ENCODE data around the gene DNAH10. TPM values are rescaled to one million over a fixed set of nuclear protein-coding genes. Genes with fewer than 3 reads are reported as not detected.
"Not testable (repeated sequence)": the region's sequence is repeated elsewhere in the genome, so short reads cannot be mapped to it uniquely, and the experiment has no call there.

The DNAH10 gene
- total and polyA plus RNA-seq, 2 of the 13 experiments (the other 11 are each of a cell fraction or from before 2014, with no cell fraction given), result 0.01 to 0.02 TPM

GRCh38 chr12:123911672-123912409 lies 149.7 kb downstream of the DNAH10 start:
- FAIRE-seq; in situ Hi-C loops (cut with HindIII; ENCODE audit: extremely low pct_ligation_motif_present, low pct_unique_long_range_greater_than_20kb): not testable (repeated sequence)

DNA sequence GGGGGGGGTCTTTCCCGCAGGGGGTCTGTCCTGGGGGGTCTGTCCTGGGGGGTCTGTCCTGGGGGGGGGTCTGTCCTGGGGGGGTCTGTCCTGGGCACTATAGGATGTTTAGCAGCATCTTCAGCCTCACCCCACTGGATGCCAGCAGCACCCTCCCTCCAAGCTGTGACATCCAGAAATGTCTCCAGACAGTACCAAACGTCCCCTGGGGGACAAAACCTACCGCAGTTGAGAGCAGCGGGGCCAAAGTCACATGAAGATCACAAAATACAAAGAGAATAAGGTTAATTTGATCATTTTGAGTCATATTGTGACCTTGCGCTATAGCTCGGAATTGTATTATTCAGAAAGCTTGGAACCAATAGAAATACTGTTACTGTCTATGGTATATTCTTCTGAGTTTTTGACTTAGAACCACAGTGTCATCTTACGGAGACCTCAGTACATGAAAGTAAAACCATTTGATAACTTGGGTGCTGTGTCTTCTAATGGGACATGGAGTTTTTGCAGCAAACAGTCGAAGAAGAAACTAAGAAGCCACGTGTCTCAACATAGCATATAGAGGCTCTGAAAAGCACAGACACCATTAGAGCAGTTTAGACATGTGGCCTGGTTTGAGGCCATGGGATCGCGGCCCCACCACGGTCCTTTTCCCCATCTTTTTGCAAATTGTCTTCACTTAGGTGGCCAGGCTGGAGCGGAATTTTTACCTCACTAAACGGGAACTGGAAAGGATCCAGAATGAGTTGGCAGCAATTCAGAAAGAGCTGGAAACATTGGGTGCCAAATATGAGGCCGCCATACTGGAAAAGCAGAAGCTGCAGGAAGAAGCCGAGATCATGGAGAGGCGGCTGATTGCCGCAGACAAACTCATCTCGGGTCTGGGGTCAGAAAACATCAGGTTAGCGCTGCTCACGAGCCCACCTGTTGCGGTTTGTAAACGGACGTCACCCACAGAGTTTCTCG lies 150.6 kb downstream of the DNAH10 start:
- Histone ChIP-seq H3K27ac (ENCODE audit: extremely low read length, insufficient read depth, low read length) (no peak overlapping the region), H3K9me3 (ENCODE audit: low read length) (no peaks in the 10 kb centered on the region), H3K79me2 (ENCODE audit: insufficient read depth, low read length) (no peaks in the 10 kb centered on the region), H3K4me2 (ENCODE audit: low read depth, low read length) (no peak overlapping the region), H3K4me1 (ENCODE audit: insufficient read depth, low read length) (peaks cover 10% of the 10 kb centered on the region), H4K20me1 (ENCODE audit: insufficient read depth, low read length) (no peaks in the 10 kb centered on the region), H3K9ac (ENCODE audit: insufficient read depth, low read depth, low read length) (no peak overlapping the region), H3K27me3 (ENCODE audit: control insufficient read depth in 1 of 2, insufficient read depth in 2 of 2, low read length in 2 of 2) (peaks cover 0 to 6% of the 10 kb centered on the region in 2 experiments; a peak in 2 of 5 replicates), H3K36me3 (replicated peaks in 1 of 2; ENCODE audit: control insufficient read depth in 1 of 2, insufficient read depth in 2 of 2, low read length in 2 of 2) (no peaks in the 10 kb centered on the region), H3K4me3 (replicated peaks in 1 of 3; ENCODE audit: insufficient read depth in 1 of 3, low read depth in 2 of 3, low read length in 3 of 3) (no peak overlapping the region), H2AFZ (ENCODE audit: low read length) (no peak overlapping the region)
- no TSS peak for BruUV-seq (replicated peaks)
- peak; percentile 40 for DNase-seq (ENCODE audit: low spot score)
- intact Hi-C loops (cut with micrococcal nuclease; ENCODE audit: unreplicated experiment), result no loop called here
- CTCF ChIA-PET (ENCODE audit: low intra/inter-chr PET ratio, low total read pairs), result no interaction called here
- POLR2A ChIA-PET, result no interaction called here
- in situ Hi-C loops (cut with HindIII; ENCODE audit: extremely low pct_ligation_motif_present, low pct_unique_long_range_greater_than_20kb), result no loop called here
- no peak for FAIRE-seq
- 56% methylated on average over 24 of the region's 25 CpGs for WGBS (ENCODE audit: low lambda C conversion rate)
- peak; percentile 12; the same call in 1 of the 3 replicates for ATAC-seq
- TF ChIP-seq, protein P1, sequence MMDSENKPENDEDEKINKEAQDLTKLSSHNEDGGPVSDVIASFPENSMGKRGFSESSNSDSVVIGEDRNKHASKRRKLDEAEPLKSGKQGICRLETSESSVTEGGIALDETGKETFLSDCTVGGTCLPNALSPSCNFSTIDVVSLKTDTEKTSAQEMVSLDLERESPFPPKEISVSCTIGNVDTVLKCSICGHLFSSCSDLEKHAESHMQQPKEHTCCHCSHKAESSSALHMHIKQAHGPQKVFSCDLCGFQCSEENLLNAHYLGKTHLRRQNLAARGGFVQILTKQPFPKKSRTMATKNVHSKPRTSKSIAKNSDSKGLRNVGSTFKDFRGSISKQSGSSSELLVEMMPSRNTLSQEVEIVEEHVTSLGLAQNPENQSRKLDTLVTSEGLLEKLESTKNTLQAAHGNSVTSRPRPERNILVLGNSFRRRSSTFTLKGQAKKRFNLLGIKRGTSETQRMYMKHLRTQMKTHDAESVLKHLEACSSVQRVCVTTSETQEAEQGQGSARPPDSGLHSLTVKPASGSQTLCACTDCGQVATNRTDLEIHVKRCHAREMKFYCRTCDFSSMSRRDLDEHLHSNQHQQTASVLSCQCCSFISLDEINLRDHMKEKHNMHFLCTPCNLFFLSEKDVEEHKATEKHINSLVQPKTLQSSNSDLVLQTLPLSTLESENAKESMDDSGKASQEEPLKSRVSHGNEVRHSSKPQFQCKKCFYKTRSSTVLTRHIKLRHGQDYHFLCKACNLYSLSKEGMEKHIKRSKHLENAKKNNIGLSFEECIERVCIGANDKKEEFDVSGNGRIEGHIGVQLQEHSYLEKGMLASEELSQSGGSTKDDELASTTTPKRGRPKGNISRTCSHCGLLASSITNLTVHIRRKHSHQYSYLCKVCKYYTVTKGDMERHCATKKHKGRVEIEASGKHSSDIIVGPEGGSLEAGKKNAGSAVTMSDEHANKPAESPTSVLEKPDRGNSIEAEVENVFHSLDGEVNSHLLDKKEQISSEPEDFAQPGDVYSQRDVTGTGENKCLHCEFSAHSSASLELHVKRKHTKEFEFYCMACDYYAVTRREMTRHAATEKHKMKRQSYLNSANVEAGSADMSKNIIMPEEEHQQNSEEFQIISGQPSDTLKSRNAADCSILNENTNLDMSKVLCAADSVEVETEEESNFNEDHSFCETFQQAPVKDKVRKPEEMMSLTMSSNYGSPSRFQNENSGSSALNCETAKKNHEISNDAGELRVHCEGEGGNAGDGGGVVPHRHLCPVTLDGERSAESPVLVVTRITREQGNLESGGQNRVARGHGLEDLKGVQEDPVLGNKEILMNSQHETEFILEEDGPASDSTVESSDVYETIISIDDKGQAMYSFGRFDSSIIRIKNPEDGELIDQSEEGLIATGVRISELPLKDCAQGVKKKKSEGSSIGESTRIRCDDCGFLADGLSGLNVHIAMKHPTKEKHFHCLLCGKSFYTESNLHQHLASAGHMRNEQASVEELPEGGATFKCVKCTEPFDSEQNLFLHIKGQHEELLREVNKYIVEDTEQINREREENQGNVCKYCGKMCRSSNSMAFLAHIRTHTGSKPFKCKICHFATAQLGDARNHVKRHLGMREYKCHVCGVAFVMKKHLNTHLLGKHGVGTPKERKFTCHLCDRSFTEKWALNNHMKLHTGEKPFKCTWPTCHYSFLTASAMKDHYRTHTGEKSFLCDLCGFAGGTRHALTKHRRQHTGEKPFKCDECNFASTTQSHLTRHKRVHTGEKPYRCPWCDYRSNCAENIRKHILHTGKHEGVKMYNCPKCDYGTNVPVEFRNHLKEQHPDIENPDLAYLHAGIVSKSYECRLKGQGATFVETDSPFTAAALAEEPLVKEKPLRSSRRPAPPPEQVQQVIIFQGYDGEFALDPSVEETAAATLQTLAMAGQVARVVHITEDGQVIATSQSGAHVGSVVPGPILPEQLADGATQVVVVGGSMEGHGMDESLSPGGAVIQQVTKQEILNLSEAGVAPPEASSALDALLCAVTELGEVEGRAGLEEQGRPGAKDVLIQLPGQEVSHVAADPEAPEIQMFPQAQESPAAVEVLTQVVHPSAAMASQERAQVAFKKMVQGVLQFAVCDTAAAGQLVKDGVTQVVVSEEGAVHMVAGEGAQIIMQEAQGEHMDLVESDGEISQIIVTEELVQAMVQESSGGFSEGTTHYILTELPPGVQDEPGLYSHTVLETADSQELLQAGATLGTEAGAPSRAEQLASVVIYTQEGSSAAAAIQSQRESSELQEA (CRISPR knock-in tag; IDR thresholded peaks at IDR 0.05; ENCODE audit: not compliant biosample characterization), result no peak
- no peak for TF ChIP-seq ZNF567 (CRISPR knock-in tag; IDR thresholded peaks at IDR 0.05; ENCODE audit: borderline replicate concordance)
- TF ChIP-seq, protein P2, sequence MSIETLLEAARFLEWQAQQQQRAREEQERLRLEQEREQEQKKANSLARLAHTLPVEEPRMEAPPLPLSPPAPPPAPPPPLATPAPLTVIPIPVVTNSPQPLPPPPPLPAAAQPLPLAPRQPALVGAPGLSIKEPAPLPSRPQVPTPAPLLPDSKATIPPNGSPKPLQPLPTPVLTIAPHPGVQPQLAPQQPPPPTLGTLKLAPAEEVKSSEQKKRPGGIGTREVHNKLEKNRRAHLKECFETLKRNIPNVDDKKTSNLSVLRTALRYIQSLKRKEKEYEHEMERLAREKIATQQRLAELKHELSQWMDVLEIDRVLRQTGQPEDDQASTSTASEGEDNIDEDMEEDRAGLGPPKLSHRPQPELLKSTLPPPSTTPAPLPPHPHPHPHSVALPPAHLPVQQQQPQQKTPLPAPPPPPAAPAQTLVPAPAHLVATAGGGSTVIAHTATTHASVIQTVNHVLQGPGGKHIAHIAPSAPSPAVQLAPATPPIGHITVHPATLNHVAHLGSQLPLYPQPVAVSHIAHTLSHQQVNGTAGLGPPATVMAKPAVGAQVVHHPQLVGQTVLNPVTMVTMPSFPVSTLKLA (IDR thresholded peaks at IDR 0.05), result peak; percentile 50; the same call in 1 of the 2 replicates

More at GRCh38 chr12:123911672-123912409, 149.7 kb downstream of the DNAH10 start:
- H3K79me2 ChIP-seq (ENCODE audit: insufficient read depth, low read length); H3K27ac ChIP-seq (ENCODE audit: extremely low read length, insufficient read depth, low read length); H3K36me3 ChIP-seq (replicated peaks in 1 of 2; ENCODE audit: control insufficient read depth in 1 of 2, insufficient read depth in 2 of 2, low read length in 2 of 2); CTCF ChIA-PET (ENCODE audit: low intra/inter-chr PET ratio, low total read pairs); H3K9ac ChIP-seq (ENCODE audit: insufficient read depth, low read depth, low read length); H2AFZ ChIP-seq (ENCODE audit: low read length); H3K4me3 ChIP-seq (replicated peaks in 1 of 3; ENCODE audit: insufficient read depth in 1 of 3, low read depth in 2 of 3, low read length in 3 of 3); DNase-seq (ENCODE audit: low spot score); H3K9me3 ChIP-seq (ENCODE audit: low read length); H4K20me1 ChIP-seq (ENCODE audit: insufficient read depth, low read length); BruUV-seq (replicated peaks); H3K4me2 ChIP-seq (ENCODE audit: low read depth, low read length); intact Hi-C loops (cut with micrococcal nuclease; ENCODE audit: unreplicated experiment); H3K27me3 ChIP-seq (ENCODE audit: control insufficient read depth in 1 of 2, insufficient read depth in 2 of 2, low read length in 2 of 2); ATAC-seq: not testable (repeated sequence)
- peaks cover 18% of the 10 kb centered on the region for H3K4me1 ChIP-seq (ENCODE audit: insufficient read depth, low read length)
- peak; percentile 99 for TF ChIP-seq SRSF1 (optimal IDR thresholded peaks at IDR 0.05; ENCODE audit: low read depth, low read length)
- WGBS (ENCODE audit: low lambda C conversion rate), result no CpG with 5 or more reads among the region's 9 CpGs
- POLR2A ChIA-PET, result interaction anchor here (1.5 kb wide), 1 partner anchor 61 kb away, joined by 3 read pairs; the partner anchor contains the start of genes CCDC92 and ZNF664
